Keratinocyte (primary cell): Measurements from ENCODE around the gene MICAL3. TPM values are rescaled to one million over a fixed set of nuclear protein-coding genes. Genes with fewer than 3 reads are reported as not detected.

Source experiments
- DNase-seq: peaks from one replicate; pipeline ENCODE4 v3.0.0-alpha.2; 2011; ENCODE audit warnings: low read depth, missing footprints, low spot score
- FAIRE-seq: peaks from 2 replicates; lab custom pipeline; 2011; peaks lifted over from hg19 to GRCh38; lab: Jason Lieb, UNC
- H2AFZ ChIP-seq: 2 replicates; pipeline ENCODE4 v1.6.0; 2012; ENCODE audit warnings: low read length, control low read depth, inconsistent platforms; ENCODE audit not compliant: control insufficient read depth
- H3K27ac ChIP-seq: 2 replicates; pipeline ENCODE4 v1.5.1; 2011; ENCODE audit warnings: low read length; ENCODE audit not compliant: control insufficient read depth, insufficient read depth
- H3K27me3 ChIP-seq: 3 replicates; pipeline ENCODE4 v1.6.0; 2011; ENCODE audit warnings: low read length; ENCODE audit not compliant: control insufficient read depth, insufficient read depth; ENCODE audit errors: extremely low read depth
- H3K36me3 ChIP-seq, 2 experiments: 2 replicates in 1 of 2; 3 replicates in 1 of 2; pipeline ENCODE4 v1.5.1; 2011; ENCODE audit warnings: low read length in 2 of 2, mild to moderate bottlenecking in 1 of 2; ENCODE audit not compliant: control insufficient read depth in 2 of 2, insufficient read depth in 2 of 2; ENCODE audit errors: extremely low read depth in 1 of 2
- H3K4me1 ChIP-seq: 3 replicates; pipeline ENCODE4 v1.5.1; 2011; ENCODE audit warnings: low read length; ENCODE audit not compliant: control insufficient read depth, insufficient read depth; ENCODE audit errors: extremely low read depth
- H3K4me2 ChIP-seq: 3 replicates; pipeline ENCODE4 v1.6.0; 2011; ENCODE audit warnings: low read depth, low read length; ENCODE audit not compliant: control insufficient read depth, insufficient read depth; ENCODE audit errors: extremely low read depth
- H3K4me3 ChIP-seq, 3 experiments: fragments of 200-600 bp in 1 of 3; sonication (generic) in 1 of 3; 2 replicates in 2 of 3; 3 replicates in 1 of 3; pipeline ENCODE4 v1.5.1; 2011 to 2016; ENCODE audit warnings: low read length in 3 of 3, mild to moderate bottlenecking in 3 of 3, control low read depth in 2 of 3, inconsistent platforms in 1 of 3, low read depth in 1 of 3, mixed read lengths in 1 of 3, mixed run types in 1 of 3, moderate library complexity in 1 of 3; ENCODE audit not compliant: control insufficient read depth in 2 of 3, insufficient read depth in 2 of 3; ENCODE audit errors: extremely low read depth in 1 of 3
- H3K79me2 ChIP-seq: 2 replicates; pipeline ENCODE4 v1.6.0; 2012; ENCODE audit warnings: low read length; ENCODE audit not compliant: control insufficient read depth, insufficient read depth
- H3K9ac ChIP-seq: 3 replicates; pipeline ENCODE4 v1.6.0; 2011; ENCODE audit warnings: low read length; ENCODE audit not compliant: control insufficient read depth, insufficient read depth; ENCODE audit errors: extremely low read depth
- H3K9me1 ChIP-seq: 3 replicates; pipeline ENCODE4 v1.6.0; 2011; ENCODE audit warnings: low read length; ENCODE audit not compliant: control insufficient read depth, insufficient read depth; ENCODE audit errors: extremely low read depth
- H3K9me3 ChIP-seq: 2 replicates; pipeline ENCODE4 v1.5.1; 2012; ENCODE audit warnings: low read depth, low read length; ENCODE audit not compliant: control insufficient read depth
- H4K20me1 ChIP-seq: 3 replicates; pipeline ENCODE4 v1.6.0; 2011; ENCODE audit warnings: low read length; ENCODE audit not compliant: control insufficient read depth, insufficient read depth; ENCODE audit errors: extremely low read depth
- CTCF ChIP-seq, 3 experiments: IDR thresholded peaks in 1 of 3; conservative IDR thresholded peaks in 1 of 3; optimal IDR thresholded peaks in 1 of 3; 2 replicates in 2 of 3; 3 replicates in 1 of 3; pipeline versions ENCODE3 to v1.5.1; 2011; ENCODE audit warnings: low read length in 3 of 3, mild to moderate bottlenecking in 3 of 3, moderate library complexity in 2 of 3, control low read depth in 1 of 3, inconsistent platforms in 1 of 3; ENCODE audit not compliant: insufficient read depth in 2 of 3; ENCODE audit errors: extremely low read depth in 1 of 3
- EZH2 ChIP-seq: IDR thresholded peaks from one replicate; pipeline ENCODE4 v1.6.1; 2012; ENCODE audit warnings: inconsistent platforms, mild to moderate bottlenecking, low read length, moderate library complexity
- dilution Hi-C: fragments of 300-500 bp; cut with MboI; formaldehyde crosslinking; loops from one replicate; pipeline ENCODE4 v1.7.0; 2020; ENCODE audit warnings: low sequenced_read_pairs; ENCODE audit not compliant: extremely low pct_ligation_motif_present
- polyA plus RNA-seq, 5 experiments: library from polyadenylated mRNA; depleted of rRNA in 3 of 5; stranded (reverse) in 3 of 5; stranded (forward) in 1 of 5; unstranded in 1 of 5; fragments of >200 nt; gene quantifications; 1 replicate in 1 of 5; 2 replicates in 3 of 5; 3 replicates in 1 of 5; pipeline versions ENCODE4 v1.2.1 to v1.2.3, GENCODE V29; 2011 to 2012; ENCODE audit warnings: missing spikeins in 2 of 5, low read depth in 1 of 5, low replicate concordance in 1 of 5

The MICAL3 gene
- polyA plus RNA-seq, 1 donor (not counting 4 experiments of a cell fraction or from before 2014, with no cell fraction given): 27.9 TPM

GRCh38 chr22:17832665-17833064 is 191.7 kb downstream of the MICAL3 start:
- Histone ChIP-seq H3K9ac (no peak overlapping the region), H3K9me1 (no peaks in the 10 kb centered on the region), H3K4me3 (no peak overlapping the region), H3K4me2 (no peak overlapping the region), H3K27ac (no peak overlapping the region), H3K4me1 (peaks cover 22% of the 10 kb centered on the region), H3K79me2 (no peaks in the 10 kb centered on the region), H4K20me1 (peaks cover 3% of the 10 kb centered on the region), H3K36me3 (peaks cover 40% of the 10 kb centered on the region in 2 experiments), H3K9me3 (no peaks in the 10 kb centered on the region), H3K27me3 (no peaks in the 10 kb centered on the region), H2AFZ (no peak overlapping the region)
- FAIRE-seq: no peak
- TF ChIP-seq CTCF (optimal IDR thresholded peaks at IDR 0.05 in 1 of 3, IDR thresholded peaks at IDR 0.05 in 1 of 3, conservative IDR thresholded peaks at IDR 0.05 in 1 of 3; ENCODE audit: extremely low read depth in 1 of 3, insufficient read depth in 2 of 3, low read length in 3 of 3) (no peak), EZH2 (no peak)
- DNase-seq: no peak
- dilution Hi-C loops: no loop called here

GRCh38 chr22:17831501-17832251 is 192.7 kb downstream of the MICAL3 start:
- Histone ChIP-seq H3K79me2 (no peaks in the 10 kb centered on the region), H2AFZ (no peak overlapping the region), H3K4me3 (no peak overlapping the region), H3K27ac (no peak overlapping the region), H3K4me1 (peaks cover 13% of the 10 kb centered on the region), H3K4me2 (no peak overlapping the region), H3K27me3 (no peaks in the 10 kb centered on the region), H3K9me3 (no peaks in the 10 kb centered on the region), H3K9ac (no peak overlapping the region), H3K36me3 (peaks cover 36 to 44% of the 10 kb centered on the region in 2 experiments), H4K20me1 (peaks cover 3% of the 10 kb centered on the region), H3K9me1 (no peaks in the 10 kb centered on the region)
- FAIRE-seq (no peak), DNase-seq (no peak)
- TF ChIP-seq EZH2: no peak
- TF ChIP-seq CTCF (optimal IDR thresholded peaks at IDR 0.05 in 1 of 3, IDR thresholded peaks at IDR 0.05 in 1 of 3, conservative IDR thresholded peaks at IDR 0.05 in 1 of 3; ENCODE audit: extremely low read depth in 1 of 3, insufficient read depth in 2 of 3, low read length in 3 of 3): no peak
- dilution Hi-C loops: no loop called here
